Measurements from ENCODE around the gene CGB3. TPM values are rescaled to one million over a fixed set of nuclear protein-coding genes. Genes with fewer than 3 reads are reported as not detected.
"Not testable (repeated sequence)": the region's sequence is repeated elsewhere in the genome, so short reads cannot be mapped to it uniquely, and the experiment has no call there.

The CGB3 gene
- total RNA-seq, 2 experiments from 2014 or later: not detected

- H3K9me3 Mint-ChIP-seq: no peaks in the 10 kb centered on the region
These were observed 33.6 kb upstream of the CGB3 start, which contains the start of gene CGB7 for GRCh38 chr19:49057636-49058234. Gene CGB7 (minus strand): TSS chr19:49057749. CDS start chr19:49055375, 2,374 bp downstream.

DNA sequence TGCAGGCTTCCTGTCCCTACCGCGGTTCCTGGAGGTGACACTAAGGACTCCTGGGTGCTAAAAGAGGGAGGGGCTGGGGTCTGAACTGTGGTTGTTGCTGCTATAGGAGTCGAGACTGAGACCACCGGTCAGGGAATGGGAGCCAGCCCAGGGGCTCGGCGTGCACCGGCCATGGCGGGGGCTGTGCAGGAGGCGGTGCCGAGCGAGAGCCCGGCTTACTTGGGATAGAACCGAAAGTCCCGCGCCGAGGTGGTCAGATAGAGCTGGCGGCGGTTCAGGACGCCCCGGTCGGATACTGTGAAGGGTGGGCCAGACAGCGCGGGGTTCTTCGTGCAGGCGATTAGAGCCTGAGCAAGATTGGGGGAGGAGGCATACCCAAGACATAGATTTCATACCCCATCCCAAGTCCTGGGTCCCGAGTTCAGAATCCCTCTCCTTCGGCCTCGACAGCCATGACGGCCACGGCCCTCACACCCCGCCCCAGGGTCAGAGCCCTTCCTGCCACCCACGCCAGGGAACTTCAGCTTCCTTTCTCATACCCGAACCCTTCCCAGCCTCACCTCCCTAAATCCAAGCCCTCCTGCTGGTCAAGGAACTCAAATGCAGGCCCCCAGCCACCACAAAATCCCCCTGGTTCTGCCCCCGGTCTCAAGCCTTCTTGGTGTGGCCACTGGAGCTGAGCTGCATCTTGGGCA is 32.9 kb upstream of the CGB3 start:
- CTCF ChIA-PET: interaction anchor here (0.6 to 1.4 kb wide), 2 partner anchors 65 to 224 kb away, joined by 3 to 4 read pairs; no protein-coding TSS in a partner anchor
- POLR2A ChIA-PET; H3K36me3 Mint-ChIP-seq (ENCODE audit: low read depth); DNase-seq; H3K9me3 Mint-ChIP-seq; H3K27ac Mint-ChIP-seq: not testable (repeated sequence)
- H3K4me1 Mint-ChIP-seq: peaks cover 23% of the 10 kb centered on the region
- peak overlapping the region; percentile 62 for H3K4me3 Mint-ChIP-seq
- H3K27me3 Mint-ChIP-seq: peaks cover 52% of the 10 kb centered on the region

More at GRCh38 chr19:49057636-49058234, 33.6 kb upstream of the CGB3 start, which contains the start of gene CGB7:
- POLR2A ChIA-PET: no interaction called here
- DNase-seq: peak; percentile 46
- Mint-ChIP-seq H3K27ac (no peak within 1 kb of the TSS), H3K4me3 (peak within 1 kb of the TSS; percentile 62), H3K4me1 (peaks cover 23% of the 10 kb centered on the region), H3K27me3 (peaks cover 52% of the 10 kb centered on the region), H3K36me3 (ENCODE audit: low read depth) (no peaks in the 10 kb centered on the region)
- CTCF ChIA-PET: interaction anchor here (0.6 to 1.4 kb wide), 2 partner anchors 65 to 224 kb away, joined by 3 to 4 read pairs; no protein-coding TSS in a partner anchor

DNA sequence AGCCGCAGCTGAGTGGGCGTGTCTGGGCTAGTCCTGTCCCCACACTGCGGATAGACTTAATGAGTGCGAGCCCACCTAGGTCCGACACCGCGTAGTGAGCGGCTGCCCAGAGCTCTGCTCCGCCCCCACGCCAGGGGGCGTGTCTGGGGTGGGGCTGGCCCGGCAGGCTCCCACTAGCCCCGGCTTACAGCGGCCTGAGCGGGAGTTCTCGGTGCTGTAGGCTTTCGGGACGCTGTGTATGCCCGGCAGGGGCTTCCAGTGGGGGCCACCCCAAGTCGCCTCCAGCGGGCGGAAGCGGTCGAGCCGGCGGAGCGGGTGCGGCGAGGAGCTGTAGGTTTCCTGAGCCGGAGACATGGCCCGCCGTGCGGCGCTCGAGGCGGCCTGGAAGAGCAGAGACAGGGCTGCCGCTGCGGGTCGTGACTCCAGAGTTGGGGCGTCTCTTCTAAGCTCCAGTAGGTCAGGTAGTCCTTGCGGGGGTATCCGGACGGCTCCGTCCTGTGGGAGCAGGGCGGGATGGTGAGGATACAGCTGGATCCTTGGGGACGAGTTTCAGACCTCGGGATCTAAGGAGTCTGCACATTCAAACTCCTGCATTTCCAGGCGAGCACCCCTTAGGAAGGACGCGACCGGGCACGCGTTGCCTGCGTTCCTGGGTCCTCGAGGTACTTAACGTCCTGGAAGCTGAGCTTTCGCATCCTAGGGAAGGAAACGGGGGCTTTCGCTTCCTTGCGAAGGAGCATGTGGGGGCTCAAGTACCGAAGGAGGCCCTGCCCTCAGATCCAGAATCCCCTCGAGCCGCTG is 32.2 kb upstream of the CGB3 start:
- Mint-ChIP-seq H3K36me3 (ENCODE audit: low read depth) (no peaks in the 10 kb centered on the region), H3K4me1 (peaks cover 23% of the 10 kb centered on the region), H3K27ac (no peak overlapping the region), H3K9me3 (no peaks in the 10 kb centered on the region), H3K4me3 (peak overlapping the region; percentile 62), H3K27me3 (peaks cover 49% of the 10 kb centered on the region)
- peak; percentile 60 for DNase-seq
- ChIA-PET POLR2A (no interaction called here), CTCF (interaction anchor here (0.6 to 0.8 kb wide), 2 partner anchors 39 to 143 kb away, joined by 4 read pairs; no protein-coding TSS in a partner anchor)

- H3K4me3 Mint-ChIP-seq; H3K4me1 Mint-ChIP-seq; H3K9me3 Mint-ChIP-seq; POLR2A ChIA-PET; DNase-seq; H3K27me3 Mint-ChIP-seq; H3K27ac Mint-ChIP-seq; CTCF ChIA-PET; H3K36me3 Mint-ChIP-seq (ENCODE audit: low read depth): not testable (repeated sequence)
These were observed 26.4 kb upstream of the CGB3 start for GRCh38 chr19:49050376-49051033.

- POLR2A ChIA-PET; H3K4me1 Mint-ChIP-seq; H3K27me3 Mint-ChIP-seq; H3K27ac Mint-ChIP-seq; CTCF ChIA-PET; H3K9me3 Mint-ChIP-seq; H3K4me3 Mint-ChIP-seq; H3K36me3 Mint-ChIP-seq (ENCODE audit: low read depth); DNase-seq: not testable (repeated sequence)
These were observed 25.7 kb upstream of the CGB3 start for GRCh38 chr19:49049834-49050233.

GRCh38 chr19:49049011-49049410 is 24.9 kb upstream of the CGB3 start, which contains the start of gene CGB8:
Gene CGB8 (minus strand): TSS chr19:49049111. CDS start chr19:49048739, 372 bp downstream.
- H3K36me3 Mint-ChIP-seq (ENCODE audit: low read depth); CTCF ChIA-PET; H3K9me3 Mint-ChIP-seq; H3K27ac Mint-ChIP-seq; H3K27me3 Mint-ChIP-seq; H3K4me3 Mint-ChIP-seq; POLR2A ChIA-PET; DNase-seq; H3K4me1 Mint-ChIP-seq: not testable (repeated sequence)

GRCh38 chr19:49043548-49043947 is 19.4 kb upstream of the CGB3 start, which contains the start of gene CGB5:
Gene CGB5 (plus strand): TSS chr19:49043848. CDS start chr19:49044210, 362 bp downstream.
- POLR2A ChIA-PET; H3K9me3 Mint-ChIP-seq; DNase-seq; H3K27ac Mint-ChIP-seq; CTCF ChIA-PET; H3K27me3 Mint-ChIP-seq; H3K4me1 Mint-ChIP-seq; H3K36me3 Mint-ChIP-seq (ENCODE audit: low read depth); H3K4me3 Mint-ChIP-seq: not testable (repeated sequence)

DNA sequence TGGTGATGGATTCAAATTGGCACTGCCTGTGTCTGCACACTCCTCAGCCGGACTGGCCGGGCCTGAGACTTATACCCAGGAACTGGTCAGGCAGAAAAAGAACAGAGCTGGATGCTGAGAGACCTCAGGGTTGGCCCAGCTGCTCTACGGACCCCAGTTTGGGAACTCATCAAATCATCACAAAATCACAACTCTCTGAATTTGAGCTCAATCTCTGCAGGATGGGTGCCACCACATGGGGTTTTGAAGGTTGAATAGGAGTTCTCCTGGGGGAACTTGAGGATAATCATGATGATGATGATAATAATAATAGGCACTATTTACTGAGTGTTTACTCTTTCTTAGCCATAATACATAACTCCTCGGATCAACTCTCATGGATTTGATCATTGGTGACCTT is 18.5 kb upstream of the CGB3 start:
- H3K27me3 Mint-ChIP-seq; H3K27ac Mint-ChIP-seq; H3K4me1 Mint-ChIP-seq; POLR2A ChIA-PET; H3K9me3 Mint-ChIP-seq; CTCF ChIA-PET; H3K4me3 Mint-ChIP-seq; DNase-seq; H3K36me3 Mint-ChIP-seq (ENCODE audit: low read depth): not testable (repeated sequence)

DNA sequence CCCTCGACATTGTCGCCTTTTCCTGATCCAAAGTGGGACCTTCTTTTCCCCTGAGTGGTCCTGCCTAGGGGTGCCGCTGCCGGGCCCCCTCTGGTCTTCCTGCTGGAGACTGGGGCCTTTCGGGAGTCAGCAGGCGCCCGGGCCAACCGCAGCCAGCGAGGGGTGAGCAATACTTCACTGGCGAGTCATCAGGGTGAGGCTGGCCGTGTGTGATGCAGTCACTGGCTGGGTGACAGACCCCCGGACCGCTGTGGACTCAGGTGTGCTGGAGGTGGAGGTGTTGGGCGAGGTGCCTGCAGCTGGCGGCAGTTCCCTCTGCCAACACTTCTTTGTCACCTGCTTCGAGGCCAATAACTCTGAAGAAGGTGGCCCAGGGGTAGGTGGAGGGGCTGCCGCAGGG is 18.0 kb upstream of the CGB3 start:
- Mint-ChIP-seq H3K4me1 (no peaks in the 10 kb centered on the region), H3K9me3 (no peaks in the 10 kb centered on the region), H3K27ac (no peak overlapping the region), H3K36me3 (ENCODE audit: low read depth) (no peaks in the 10 kb centered on the region), H3K4me3 (no peak overlapping the region), H3K27me3 (no peaks in the 10 kb centered on the region)
- ChIA-PET POLR2A (no interaction called here), CTCF (no interaction called here)
- no peak for DNase-seq

GRCh38 chr19:49039736-49040135 is 15.6 kb upstream of the CGB3 start:
- H3K27ac Mint-ChIP-seq; H3K9me3 Mint-ChIP-seq; H3K4me1 Mint-ChIP-seq; H3K4me3 Mint-ChIP-seq; CTCF ChIA-PET; POLR2A ChIA-PET; DNase-seq; H3K36me3 Mint-ChIP-seq (ENCODE audit: low read depth); H3K27me3 Mint-ChIP-seq: not testable (repeated sequence)

GRCh38 chr19:49038557-49039276 is 14.6 kb upstream of the CGB3 start:
- DNase-seq; H3K27me3 Mint-ChIP-seq; H3K27ac Mint-ChIP-seq; H3K4me3 Mint-ChIP-seq; H3K9me3 Mint-ChIP-seq; POLR2A ChIA-PET; H3K4me1 Mint-ChIP-seq; H3K36me3 Mint-ChIP-seq (ENCODE audit: low read depth): not testable (repeated sequence)
- CTCF ChIA-PET: interaction anchor here (0.6 kb wide), 1 partner anchor 284 kb away, joined by 4 read pairs; no protein-coding TSS in a partner anchor

DNA sequence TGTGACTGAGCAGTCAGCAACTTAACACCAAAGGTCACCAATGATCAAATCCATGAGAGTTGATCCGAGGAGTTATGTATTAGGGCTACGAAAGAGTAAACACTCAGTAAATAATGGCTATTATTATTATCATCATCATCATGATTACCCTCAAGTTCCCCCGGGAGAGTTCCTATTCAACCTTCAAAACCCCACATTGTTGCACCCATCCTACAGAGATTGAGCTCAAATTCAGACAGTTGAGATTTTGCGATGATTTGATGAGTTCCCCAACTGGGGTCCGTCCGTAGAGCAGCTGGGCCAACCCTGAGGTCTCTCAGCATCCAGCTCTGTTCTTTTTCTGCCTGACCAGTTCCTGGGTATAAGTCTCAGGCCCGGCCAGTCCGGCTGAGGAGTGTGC is 14.0 kb upstream of the CGB3 start:
- CTCF ChIA-PET: interaction anchor here (0.6 kb wide), 1 partner anchor 284 kb away, joined by 4 read pairs; no protein-coding TSS in a partner anchor
- H3K27ac Mint-ChIP-seq; H3K4me3 Mint-ChIP-seq; H3K9me3 Mint-ChIP-seq; H3K27me3 Mint-ChIP-seq; H3K4me1 Mint-ChIP-seq; POLR2A ChIA-PET; DNase-seq; H3K36me3 Mint-ChIP-seq (ENCODE audit: low read depth): not testable (repeated sequence)

Data from activated CD4-positive, alpha-beta memory T cell treated with anti-CD3 and anti-CD28 coated beads, Interleukin-2, amount 10 ng/mL, durations not matched to agents 7 days and 5 days (primary cell).